ENCODE results near the gene ZNF471. TPM values are rescaled to one million over a fixed set of nuclear protein-coding genes. Genes with fewer than 3 reads are reported as not detected.

The ZNF471 gene
- total RNA-seq, 4 donors from 2014 or later = 1.8 to 3.5 (median 2.2) TPM

GRCh38 chr19:56562766-56563165, 55.1 kb downstream of the ZNF471 start:
- no peak overlapping the region for H3K27ac ChIP-seq
- intact Hi-C loops (cut with DNase I; ENCODE audit: low total_unique reads) (no loop called here), in situ Hi-C loops (cut with MboI; ENCODE audit: low pct_ligation_motif_present in 1 of 4, low pct_unique_long_range_greater_than_20kb in 1 of 4, low sequenced_read_pairs in 3 of 4) (no loop called here)
- 91 to 100% methylated on average over 1 to 2 of the region's 2 CpGs for WGBS, 2 donors (ENCODE audit: low coverage in 1 of 2)
- H3K4me1 ChIP-seq = peaks cover 0 to 5% (median 1%) of the 10 kb centered on the region in 4 donors
- H3K36me3 ChIP-seq = peaks cover 0 to 13% (median 0%) of the 10 kb centered on the region in 4 donors
- no peak for TF ChIP-seq EP300 (IDR thresholded peaks at IDR 0.05; ENCODE audit: low read depth)
- no peak for TF ChIP-seq POLR2AphosphoS5 (IDR thresholded peaks at IDR 0.05)
- no peak for TF ChIP-seq CTCF (IDR thresholded peaks at IDR 0.05)
- TF ChIP-seq POLR2A (IDR thresholded peaks at IDR 0.05) = no peak
- no peak overlapping the region for H3K4me3 ChIP-seq
- H3K27me3 ChIP-seq = no peaks in the 10 kb centered on the region
- no peak for DNase-seq
- peaks cover 71 to 75% of the 10 kb centered on the region in 2 donors for H3K9me3 ChIP-seq

GRCh38 chr19:56566904-56567273, 59.2 kb downstream of the ZNF471 start:
- intact Hi-C loops (cut with DNase I; ENCODE audit: low total_unique reads) (no loop called here), in situ Hi-C loops (cut with MboI; ENCODE audit: low pct_ligation_motif_present in 1 of 4, low pct_unique_long_range_greater_than_20kb in 1 of 4, low sequenced_read_pairs in 3 of 4) (no loop called here)
- 3% methylated on average over 23 of the region's 23 CpGs; no CpG with 5 or more reads in 1 of the 2 donors for WGBS, 2 donors (ENCODE audit: low coverage in 1 of 2)
- H3K27me3 ChIP-seq = no peaks in the 10 kb centered on the region
- H3K27ac ChIP-seq = peak overlapping the region; percentile 84 to 90 (median 84)
- peaks cover 71 to 83% of the 10 kb centered on the region in 2 donors for H3K9me3 ChIP-seq
- H3K4me3 ChIP-seq = peak overlapping the region; percentile 46 to 90 (median 76)
- DNase-seq = peak; percentile 47
- peaks cover 0 to 43% (median 15%) of the 10 kb centered on the region in 4 donors for H3K36me3 ChIP-seq
- peaks cover 5 to 11% (median 6%) of the 10 kb centered on the region in 4 donors for H3K4me1 ChIP-seq
- TF ChIP-seq POLR2AphosphoS5 (IDR thresholded peaks at IDR 0.05) (no peak), POLR2A (IDR thresholded peaks at IDR 0.05) (no peak), EP300 (IDR thresholded peaks at IDR 0.05; ENCODE audit: low read depth) (no peak), CTCF (IDR thresholded peaks at IDR 0.05) (no peak)

GRCh38 chr19:56567274-56568120, 59.8 kb downstream of the ZNF471 start, which contains the start of gene ZNF470:
ZNF470 (plus strand) TSS chr19:56567468; CDS start chr19:56570312, 2,844 bp downstream.
- intact Hi-C loops (cut with DNase I; ENCODE audit: low total_unique reads) = no loop called here
- H3K27me3 ChIP-seq = no peaks in the 10 kb centered on the region
- in situ Hi-C loops (cut with MboI; ENCODE audit: low pct_ligation_motif_present in 1 of 4, low pct_unique_long_range_greater_than_20kb in 1 of 4, low sequenced_read_pairs in 3 of 4) = no loop called here
- H3K4me3 ChIP-seq = peak within 1 kb of the TSS; percentile 46 to 90 (median 76)
- WGBS, 2 donors (ENCODE audit: low coverage in 1 of 2) = 6% methylated on average over 63 of the region's 66 CpGs; no CpG with 5 or more reads in 1 of the 2 donors
- H3K4me1 ChIP-seq = peaks cover 5 to 11% (median 6%) of the 10 kb centered on the region in 4 donors
- DNase-seq = peak; percentile 97
- peaks cover 0 to 47% (median 16%) of the 10 kb centered on the region in 4 donors for H3K36me3 ChIP-seq
- peak within 1 kb of the TSS; percentile 84 to 90 (median 84) for H3K27ac ChIP-seq
- no peak for TF ChIP-seq CTCF (IDR thresholded peaks at IDR 0.05)
- peak; percentile 50 to 71 (median 70) for TF ChIP-seq POLR2AphosphoS5 (IDR thresholded peaks at IDR 0.05)
- peak; percentile 64 for TF ChIP-seq POLR2A (IDR thresholded peaks at IDR 0.05)
- peaks cover 68 to 82% of the 10 kb centered on the region in 2 donors for H3K9me3 ChIP-seq

- Histone ChIP-seq H3K27me3 (no peaks in the 10 kb centered on the region), H3K27ac (no peak overlapping the region), H3K4me1 (peaks cover 5 to 8% (median 6%) of the 10 kb centered on the region in 4 donors), H3K4me3 (no peak overlapping the region), H3K36me3 (peaks cover 0 to 85% (median 40%) of the 10 kb centered on the region in 4 donors), H3K9me3 (peaks cover 85 to 94% of the 10 kb centered on the region in 2 donors)
- 50 to 52% methylated on average over 2 of the region's 2 CpGs for WGBS, 2 donors (ENCODE audit: low coverage in 1 of 2)
- in situ Hi-C loops (cut with MboI; ENCODE audit: low pct_ligation_motif_present in 1 of 4, low pct_unique_long_range_greater_than_20kb in 1 of 4, low sequenced_read_pairs in 3 of 4) = no loop called here
- TF ChIP-seq POLR2A (IDR thresholded peaks at IDR 0.05) = no peak
- no peak for TF ChIP-seq EP300 (IDR thresholded peaks at IDR 0.05; ENCODE audit: low read depth)
- no peak for TF ChIP-seq CTCF (IDR thresholded peaks at IDR 0.05)
- no peak for TF ChIP-seq POLR2AphosphoS5 (IDR thresholded peaks at IDR 0.05)
- intact Hi-C loops (cut with DNase I; ENCODE audit: low total_unique reads) = no loop called here
- DNase-seq = no peak
Observed at GRCh38 chr19:56572589-56572988, 64.9 kb downstream of the ZNF471 start.
